Measurements from ENCODE around the gene PRDM5.

GRCh38 chr4:120691536-120691935, 231.0 kb downstream of the PRDM5 start:
- TF ChIP-seq CTCF (IDR thresholded peaks at IDR 0.05): no peak
- no peak for TF ChIP-seq POLR2A (IDR thresholded peaks at IDR 0.05)

Data from thyroid gland (tissue), 4 donors.